Astrocyte (in vitro differentiated cells and primary cell): ENCODE data around the gene ROR1.

ENCODE experiments used
- CTCF ChIP-seq: IDR thresholded peaks from 2 replicates; pipeline ENCODE4 v1.5.1; 2011; ENCODE audit warnings: low read depth, mild to moderate bottlenecking, inconsistent platforms, low read length, moderate library complexity; ENCODE audit not compliant: insufficient read depth
- EZH2 ChIP-seq: IDR thresholded peaks from 2 replicates; pipeline ENCODE4 v1.6.1; 2012; ENCODE audit warnings: mild to moderate bottlenecking, low read length, inconsistent platforms; ENCODE audit not compliant: insufficient read depth

- TF ChIP-seq CTCF (no peak), EZH2 (no peak)
Measured at GRCh38 chr1:64200064-64200463, 426.2 kb downstream of the ROR1 start.
